Muscle layer of duodenum (tissue), 2 donors: ENCODE measurements around the gene CARD18.

ENCODE experiments used
- H3K27ac ChIP-seq: one replicate; pipeline ENCODE4 v1.7.0; 2013; ENCODE audit warnings: mild to moderate bottlenecking, low read length
- H3K27me3 ChIP-seq: one replicate; pipeline ENCODE4 v1.7.0; 2013; ENCODE audit warnings: low read depth, mild to moderate bottlenecking, control low read depth, low read length
- H3K36me3 ChIP-seq, 2 donors: one replicate each; pipeline ENCODE4 v1.7.0; 2013; ENCODE audit warnings: low read length in 2 of 2, control low read depth in 1 of 2, mild to moderate bottlenecking in 1 of 2; ENCODE audit not compliant: insufficient read depth in 2 of 2, control insufficient read depth in 1 of 2
- H3K4me1 ChIP-seq, 2 donors: one replicate each; pipeline ENCODE4 v1.7.0; 2013; ENCODE audit warnings: low read length in 2 of 2, mild to moderate bottlenecking in 2 of 2, control low read depth in 1 of 2, moderate library complexity in 1 of 2; ENCODE audit not compliant: insufficient read depth in 2 of 2, control insufficient read depth in 1 of 2
- H3K4me3 ChIP-seq, 2 donors: one replicate each; pipeline ENCODE4 v1.7.0; 2013; ENCODE audit warnings: low read length in 2 of 2, low read depth in 1 of 2, mild to moderate bottlenecking in 1 of 2
- H3K9me3 ChIP-seq, 2 donors: one replicate each; pipeline ENCODE4 v1.7.0; 2013; ENCODE audit warnings: low read length in 2 of 2, control low read depth in 1 of 2, mild to moderate bottlenecking in 1 of 2; ENCODE audit not compliant: control insufficient read depth in 1 of 2
- donor health status: healthy.

Gene CARD18

GRCh38 chr11:105139669-105140068 is at the start of gene CARD18:
TSS of gene CARD18 (minus strand) at chr11:105139769. CDS start at chr11:105139726, 43 bp downstream.
- Histone ChIP-seq H3K4me3 (no peak within 1 kb of the TSS), H3K27me3 (no peaks in the 10 kb centered on the region), H3K9me3 (no peaks in the 10 kb centered on the region), H3K4me1 (no peaks in the 10 kb centered on the region), H3K27ac (no peak within 1 kb of the TSS), H3K36me3 (no peaks in the 10 kb centered on the region)

GRCh38 chr11:105183987-105184386 is 44.4 kb upstream of the CARD18 start:
- Histone ChIP-seq H3K36me3 (no peaks in the 10 kb centered on the region), H3K4me1 (peaks cover 0 to 6% of the 10 kb centered on the region in 2 donors), H3K27me3 (no peaks in the 10 kb centered on the region), H3K4me3 (no peak overlapping the region), H3K9me3 (no peaks in the 10 kb centered on the region), H3K27ac (no peak overlapping the region)

GRCh38 chr11:105183426-105183825 is 43.9 kb upstream of the CARD18 start:
- no peaks in the 10 kb centered on the region for H3K9me3 ChIP-seq
- H3K4me3 ChIP-seq = no peak overlapping the region
- H3K27ac ChIP-seq = no peak overlapping the region
- peaks cover 0 to 6% of the 10 kb centered on the region in 2 donors for H3K4me1 ChIP-seq
- H3K27me3 ChIP-seq = no peaks in the 10 kb centered on the region
- no peaks in the 10 kb centered on the region for H3K36me3 ChIP-seq

- H3K4me3 ChIP-seq = no peak overlapping the region
- no peaks in the 10 kb centered on the region for H3K36me3 ChIP-seq
- no peaks in the 10 kb centered on the region for H3K9me3 ChIP-seq
- H3K27me3 ChIP-seq = no peaks in the 10 kb centered on the region
- H3K27ac ChIP-seq = no peak overlapping the region
- H3K4me1 ChIP-seq = peaks cover 0 to 6% of the 10 kb centered on the region in 2 donors
Observed at GRCh38 chr11:105181521-105181920, 42.0 kb upstream of the CARD18 start.

- H3K36me3 ChIP-seq = no peaks in the 10 kb centered on the region
- peaks cover 0 to 6% of the 10 kb centered on the region in 2 donors for H3K4me1 ChIP-seq
- H3K27me3 ChIP-seq = no peaks in the 10 kb centered on the region
- no peak overlapping the region for H3K4me3 ChIP-seq
- no peak overlapping the region for H3K27ac ChIP-seq
- H3K9me3 ChIP-seq = no peaks in the 10 kb centered on the region
Observed at GRCh38 chr11:105181100-105181499, 41.5 kb upstream of the CARD18 start.

- Histone ChIP-seq H3K27me3 (no peaks in the 10 kb centered on the region), H3K4me3 (no peak overlapping the region), H3K36me3 (no peaks in the 10 kb centered on the region), H3K27ac (no peak overlapping the region), H3K9me3 (no peaks in the 10 kb centered on the region), H3K4me1 (peaks cover 0 to 6% of the 10 kb centered on the region in 2 donors)
Observed at GRCh38 chr11:105179542-105180278, 40.1 kb upstream of the CARD18 start.

GRCh38 chr11:105177658-105178057 is 38.1 kb upstream of the CARD18 start:
- peaks cover 0 to 6% of the 10 kb centered on the region in 2 donors for H3K4me1 ChIP-seq
- H3K4me3 ChIP-seq = no peak overlapping the region
- H3K36me3 ChIP-seq = no peaks in the 10 kb centered on the region
- H3K27me3 ChIP-seq = no peaks in the 10 kb centered on the region
- no peak overlapping the region for H3K27ac ChIP-seq
- no peaks in the 10 kb centered on the region for H3K9me3 ChIP-seq

GRCh38 chr11:105168457-105168856 is 28.9 kb upstream of the CARD18 start:
- no peak overlapping the region for H3K27ac ChIP-seq
- H3K9me3 ChIP-seq = peaks cover 0 to 7% of the 10 kb centered on the region in 2 donors
- H3K36me3 ChIP-seq = no peaks in the 10 kb centered on the region
- H3K4me3 ChIP-seq = no peak overlapping the region
- H3K27me3 ChIP-seq = no peaks in the 10 kb centered on the region
- H3K4me1 ChIP-seq = no peaks in the 10 kb centered on the region

GRCh38 chr11:105167244-105167643 is 27.7 kb upstream of the CARD18 start:
- Histone ChIP-seq H3K9me3 (peaks cover 0 to 7% of the 10 kb centered on the region in 2 donors), H3K36me3 (no peaks in the 10 kb centered on the region)

GRCh38 chr11:105164208-105164607 is 24.6 kb upstream of the CARD18 start:
- no peak overlapping the region for H3K27ac ChIP-seq

More at GRCh38 chr11:105167244-105167643, 27.7 kb upstream of the CARD18 start:
- Histone ChIP-seq H3K27me3 (no peaks in the 10 kb centered on the region), H3K4me3 (no peak overlapping the region), H3K27ac (no peak overlapping the region), H3K4me1 (no peaks in the 10 kb centered on the region)

GRCh38 chr11:105162506-105162905 is 22.9 kb upstream of the CARD18 start:
- no peaks in the 10 kb centered on the region for H3K4me1 ChIP-seq
- H3K9me3 ChIP-seq = no peaks in the 10 kb centered on the region
- no peak overlapping the region for H3K4me3 ChIP-seq
- no peaks in the 10 kb centered on the region for H3K27me3 ChIP-seq
- H3K36me3 ChIP-seq = no peaks in the 10 kb centered on the region
- no peak overlapping the region for H3K27ac ChIP-seq

More at GRCh38 chr11:105164208-105164607, 24.6 kb upstream of the CARD18 start:
- H3K36me3 ChIP-seq = no peaks in the 10 kb centered on the region
- no peaks in the 10 kb centered on the region for H3K4me1 ChIP-seq
- no peaks in the 10 kb centered on the region for H3K9me3 ChIP-seq
- no peaks in the 10 kb centered on the region for H3K27me3 ChIP-seq
- H3K4me3 ChIP-seq = no peak overlapping the region

- H3K4me1 ChIP-seq = no peaks in the 10 kb centered on the region
- H3K4me3 ChIP-seq = no peak overlapping the region
- H3K9me3 ChIP-seq = no peaks in the 10 kb centered on the region
- no peaks in the 10 kb centered on the region for H3K27me3 ChIP-seq
- H3K27ac ChIP-seq = no peak overlapping the region
- H3K36me3 ChIP-seq = no peaks in the 10 kb centered on the region
Observed at GRCh38 chr11:105158436-105158835, 18.9 kb upstream of the CARD18 start.
